ENCODE measurements around the gene C3orf18. TPM values are rescaled to one million over a fixed set of nuclear protein-coding genes. Genes with fewer than 3 reads are reported as not detected.

C3orf18 gene
- polyA plus RNA-seq, 1 donor, result 6.8 TPM

- H3K4me1 ChIP-seq (ENCODE audit: control insufficient read depth, insufficient read depth, low read length), result peaks cover 26% of the 10 kb centered on the region
- no peaks in the 10 kb centered on the region for H3K36me3 ChIP-seq (ENCODE audit: control insufficient read depth, insufficient read depth, low read length)
- H3K27ac ChIP-seq (ENCODE audit: low read length), result no peak overlapping the region
- H3K27me3 ChIP-seq (ENCODE audit: control insufficient read depth, insufficient read depth, low read length), result no peaks in the 10 kb centered on the region
- whole genome bisulfite sequencing (ENCODE audit: insufficient coverage, low lambda C conversion rate), result 100% methylated on average over 2 of the region's 4 CpGs
- peak in 1 of 2 donors; percentile 34 for DNase-seq
- no peak overlapping the region for H3K4me3 ChIP-seq (ENCODE audit: low read length)
- H3K9me3 ChIP-seq (ENCODE audit: control insufficient read depth, low read depth, low read length), result no peaks in the 10 kb centered on the region
These were observed 21.3 kb upstream of the C3orf18 start for GRCh38 chr3:50588759-50589433.

DNA sequence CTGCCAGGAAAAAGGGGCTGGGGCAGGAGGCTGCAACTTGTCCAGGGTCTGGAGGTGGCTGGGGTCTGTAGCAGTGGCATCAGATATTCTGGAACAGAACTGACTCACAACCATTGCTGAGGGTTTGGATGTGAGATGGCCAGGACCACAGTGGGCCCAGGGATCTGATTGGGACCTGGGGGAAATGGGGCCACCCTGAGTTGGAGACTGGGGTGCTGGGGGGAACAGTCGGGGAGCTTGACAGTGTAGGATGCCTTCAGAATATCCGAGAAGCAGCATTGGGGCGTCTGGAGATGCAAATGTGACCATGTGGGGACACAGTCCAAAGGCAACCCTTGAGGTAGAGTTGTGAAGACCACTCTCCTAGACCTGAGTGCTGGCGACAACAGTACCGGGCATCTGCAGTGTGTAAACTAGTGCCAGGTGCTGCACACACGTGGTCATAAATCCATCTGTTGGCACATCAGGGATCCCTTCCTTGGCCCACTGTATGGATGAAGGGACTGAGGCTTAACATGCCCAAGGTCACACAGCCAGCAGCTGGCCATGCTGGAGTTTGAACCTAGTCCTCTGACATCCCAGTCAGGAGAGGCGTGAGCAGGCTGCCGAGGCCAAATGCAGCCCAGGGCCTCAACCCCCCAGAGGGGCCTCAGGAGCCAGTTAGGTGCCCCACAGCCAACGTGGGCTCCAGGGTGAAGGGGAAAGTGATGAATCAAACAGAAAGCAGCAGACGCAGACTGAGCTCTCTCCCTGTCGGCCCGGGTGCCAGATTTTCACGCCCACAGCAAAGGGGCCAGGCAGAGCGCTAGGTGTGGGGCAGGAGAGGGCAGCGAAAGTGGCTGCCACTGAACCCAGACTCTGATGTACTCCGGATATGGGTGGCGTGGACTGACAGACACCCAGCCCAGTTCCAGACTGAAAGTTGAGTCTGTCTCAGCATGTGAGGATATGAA, 20.5 kb upstream of the C3orf18 start:
- no peaks in the 10 kb centered on the region for H3K9me3 ChIP-seq (ENCODE audit: control insufficient read depth, low read depth, low read length)
- DNase-seq, result peak; percentile 42 to 70
- H3K27me3 ChIP-seq (ENCODE audit: control insufficient read depth, insufficient read depth, low read length), result no peaks in the 10 kb centered on the region
- H3K27ac ChIP-seq (ENCODE audit: low read length), result no peak overlapping the region
- WGBS (ENCODE audit: insufficient coverage, low lambda C conversion rate), result no CpG with 5 or more reads among the region's 17 CpGs
- peaks cover 27% of the 10 kb centered on the region for H3K4me1 ChIP-seq (ENCODE audit: control insufficient read depth, insufficient read depth, low read length)
- peaks cover 2% of the 10 kb centered on the region for H3K36me3 ChIP-seq (ENCODE audit: control insufficient read depth, insufficient read depth, low read length)
- no peak overlapping the region for H3K4me3 ChIP-seq (ENCODE audit: low read length)

GRCh38 chr3:50587373-50587772, 19.8 kb upstream of the C3orf18 start:
- WGBS (ENCODE audit: insufficient coverage, low lambda C conversion rate), result no CpG with 5 or more reads among the region's 6 CpGs
- Histone ChIP-seq H3K36me3 (ENCODE audit: control insufficient read depth, insufficient read depth, low read length) (peaks cover 9% of the 10 kb centered on the region), H3K27me3 (ENCODE audit: control insufficient read depth, insufficient read depth, low read length) (no peaks in the 10 kb centered on the region), H3K9me3 (ENCODE audit: control insufficient read depth, low read depth, low read length) (no peaks in the 10 kb centered on the region), H3K4me1 (ENCODE audit: control insufficient read depth, insufficient read depth, low read length) (peaks cover 27% of the 10 kb centered on the region), H3K4me3 (ENCODE audit: low read length) (no peak overlapping the region), H3K27ac (ENCODE audit: low read length) (no peak overlapping the region)
- no peak for DNase-seq

DNA sequence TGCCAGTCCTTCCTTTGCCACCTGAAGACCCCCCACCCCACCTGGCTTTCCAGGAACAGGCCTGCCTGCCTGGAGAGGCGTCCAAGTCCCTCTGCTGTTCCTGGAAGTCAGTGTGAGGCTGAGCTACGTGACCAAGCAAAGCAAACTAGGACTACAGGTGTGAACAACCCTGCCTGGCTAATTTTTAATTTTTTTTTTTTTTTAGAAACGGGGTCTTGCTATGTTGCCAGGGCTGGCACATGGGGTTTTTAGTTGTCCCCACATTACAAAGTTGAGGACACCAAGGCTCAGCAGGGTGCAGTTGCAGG, 19.2 kb upstream of the C3orf18 start:
- H3K27me3 ChIP-seq (ENCODE audit: control insufficient read depth, insufficient read depth, low read length), result no peaks in the 10 kb centered on the region
- H3K36me3 ChIP-seq (ENCODE audit: control insufficient read depth, insufficient read depth, low read length), result peaks cover 11% of the 10 kb centered on the region
- no peaks in the 10 kb centered on the region for H3K9me3 ChIP-seq (ENCODE audit: control insufficient read depth, low read depth, low read length)
- no peak for DNase-seq
- H3K4me3 ChIP-seq (ENCODE audit: low read length), result no peak overlapping the region
- H3K27ac ChIP-seq (ENCODE audit: low read length), result no peak overlapping the region
- WGBS (ENCODE audit: insufficient coverage, low lambda C conversion rate), result no CpG with 5 or more reads among the region's 3 CpGs
- peaks cover 27% of the 10 kb centered on the region for H3K4me1 ChIP-seq (ENCODE audit: control insufficient read depth, insufficient read depth, low read length)

- H3K36me3 ChIP-seq (ENCODE audit: control insufficient read depth, insufficient read depth, low read length), result peaks cover 14% of the 10 kb centered on the region
- no peak overlapping the region for H3K4me3 ChIP-seq (ENCODE audit: low read length)
- H3K27me3 ChIP-seq (ENCODE audit: control insufficient read depth, insufficient read depth, low read length), result no peaks in the 10 kb centered on the region
- DNase-seq, result no peak
- no peak overlapping the region for H3K27ac ChIP-seq (ENCODE audit: low read length)
- no peaks in the 10 kb centered on the region for H3K9me3 ChIP-seq (ENCODE audit: control insufficient read depth, low read depth, low read length)
- H3K4me1 ChIP-seq (ENCODE audit: control insufficient read depth, insufficient read depth, low read length), result peaks cover 26% of the 10 kb centered on the region
- no CpG with 5 or more reads among the region's 6 CpGs for WGBS (ENCODE audit: insufficient coverage, low lambda C conversion rate)
These were observed 18.6 kb upstream of the C3orf18 start for GRCh38 chr3:50585919-50586762.

GRCh38 chr3:50584391-50584790, 16.8 kb upstream of the C3orf18 start:
- Histone ChIP-seq H3K27me3 (ENCODE audit: control insufficient read depth, insufficient read depth, low read length) (no peaks in the 10 kb centered on the region), H3K9me3 (ENCODE audit: control insufficient read depth, low read depth, low read length) (no peaks in the 10 kb centered on the region), H3K4me3 (ENCODE audit: low read length) (no peak overlapping the region), H3K4me1 (ENCODE audit: control insufficient read depth, insufficient read depth, low read length) (peaks cover 24% of the 10 kb centered on the region), H3K36me3 (ENCODE audit: control insufficient read depth, insufficient read depth, low read length) (peaks cover 21% of the 10 kb centered on the region), H3K27ac (ENCODE audit: low read length) (peak overlapping the region; percentile 54)
- peak in 1 of 2 donors; percentile 62 for DNase-seq
- no CpG with 5 or more reads among the region's 2 CpGs for WGBS (ENCODE audit: insufficient coverage, low lambda C conversion rate)

DNA sequence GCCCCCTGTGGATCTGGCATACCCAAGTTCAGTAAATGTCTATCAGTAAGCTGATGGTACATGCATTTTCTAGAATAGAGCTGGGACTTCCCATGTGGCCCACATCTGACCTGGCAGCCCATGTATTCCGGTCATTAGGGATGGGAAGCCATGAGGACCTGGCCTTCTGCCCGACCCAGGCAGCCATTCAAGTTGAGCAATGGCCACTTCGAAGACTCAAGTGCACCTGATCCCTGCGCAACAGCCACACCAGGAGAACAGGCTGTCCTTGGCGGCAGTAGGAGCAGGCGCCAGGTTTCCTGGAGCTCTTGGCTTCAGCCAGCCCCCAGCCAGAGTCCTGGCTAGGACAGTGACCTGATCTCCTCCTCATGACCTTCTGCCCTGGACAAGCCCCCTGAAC, 16.4 kb upstream of the C3orf18 start:
- H3K27me3 ChIP-seq (ENCODE audit: control insufficient read depth, insufficient read depth, low read length), result no peaks in the 10 kb centered on the region
- no peak for DNase-seq
- H3K4me1 ChIP-seq (ENCODE audit: control insufficient read depth, insufficient read depth, low read length), result peaks cover 19% of the 10 kb centered on the region
- H3K4me3 ChIP-seq (ENCODE audit: low read length), result no peak overlapping the region
- no peaks in the 10 kb centered on the region for H3K9me3 ChIP-seq (ENCODE audit: control insufficient read depth, low read depth, low read length)
- peak overlapping the region; percentile 54 for H3K27ac ChIP-seq (ENCODE audit: low read length)
- no CpG with 5 or more reads among the region's 6 CpGs for WGBS (ENCODE audit: insufficient coverage, low lambda C conversion rate)
- H3K36me3 ChIP-seq (ENCODE audit: control insufficient read depth, insufficient read depth, low read length), result peaks cover 26% of the 10 kb centered on the region

DNA sequence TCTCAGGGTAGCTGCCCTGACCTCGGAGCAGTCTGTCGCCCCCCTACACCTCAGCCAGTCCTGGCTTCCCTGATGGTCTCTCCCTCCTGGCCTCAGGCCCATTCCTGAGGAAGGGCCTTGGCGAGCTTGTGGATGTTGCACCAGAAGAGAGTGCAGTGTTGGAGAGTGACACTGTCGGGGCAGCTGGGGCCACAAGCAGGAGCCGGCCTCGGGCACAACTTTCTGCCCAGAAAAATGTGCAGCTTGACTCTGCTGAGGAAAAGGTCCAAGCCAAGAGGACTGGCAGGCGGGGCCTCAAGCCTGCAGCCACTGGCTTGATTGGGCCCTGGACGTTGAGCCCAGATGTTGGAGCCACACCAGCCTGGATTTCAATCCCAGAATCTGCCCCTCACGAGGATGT, 14.5 kb upstream of the C3orf18 start:
- Histone ChIP-seq H3K27me3 (ENCODE audit: control insufficient read depth, insufficient read depth, low read length) (no peaks in the 10 kb centered on the region), H3K9me3 (ENCODE audit: control insufficient read depth, low read depth, low read length) (no peaks in the 10 kb centered on the region), H3K4me1 (ENCODE audit: control insufficient read depth, insufficient read depth, low read length) (peaks cover 6% of the 10 kb centered on the region), H3K36me3 (ENCODE audit: control insufficient read depth, insufficient read depth, low read length) (peaks cover 41% of the 10 kb centered on the region), H3K27ac (ENCODE audit: low read length) (no peak overlapping the region), H3K4me3 (ENCODE audit: low read length) (no peak overlapping the region)
- DNase-seq, result no peak
- no CpG with 5 or more reads among the region's 9 CpGs for WGBS (ENCODE audit: insufficient coverage, low lambda C conversion rate)

DNA sequence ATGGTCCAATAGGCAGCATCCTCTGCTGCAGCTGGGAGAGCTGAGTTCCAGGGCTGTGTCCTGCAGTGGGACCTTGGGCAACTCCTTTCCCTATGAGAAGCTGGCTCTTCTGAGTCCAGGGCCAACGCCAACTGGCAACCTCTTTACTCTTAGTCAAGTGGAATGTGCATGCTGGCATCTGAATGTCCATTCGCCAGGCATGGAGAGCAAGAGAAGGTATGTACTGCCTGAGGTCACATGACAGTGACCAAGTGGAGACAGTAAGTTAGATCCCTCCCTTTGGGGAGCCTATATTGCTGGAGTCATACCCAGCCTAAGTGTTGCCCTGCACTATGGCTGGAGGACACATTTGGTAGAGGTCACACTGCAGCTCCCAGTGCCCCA, 13.9 kb upstream of the C3orf18 start:
- Histone ChIP-seq H3K27me3 (ENCODE audit: control insufficient read depth, insufficient read depth, low read length) (no peaks in the 10 kb centered on the region), H3K4me1 (ENCODE audit: control insufficient read depth, insufficient read depth, low read length) (peaks cover 6% of the 10 kb centered on the region), H3K27ac (ENCODE audit: low read length) (no peak overlapping the region), H3K4me3 (ENCODE audit: low read length) (no peak overlapping the region), H3K9me3 (ENCODE audit: control insufficient read depth, low read depth, low read length) (no peaks in the 10 kb centered on the region), H3K36me3 (ENCODE audit: control insufficient read depth, insufficient read depth, low read length) (peaks cover 41% of the 10 kb centered on the region)
- no CpG with 5 or more reads among the region's 2 CpGs for WGBS (ENCODE audit: insufficient coverage, low lambda C conversion rate)
- no peak for DNase-seq

Measured in large intestine (tissue), 3 donors.